Measurements from ENCODE around the gene ZNF862. TPM values are rescaled to one million over a fixed set of nuclear protein-coding genes. Genes with fewer than 3 reads are reported as not detected.

ZNF862 gene
- total and polyA plus RNA-seq, 10 of the 15 experiments (the other 5 are each of a cell fraction or from before 2014, with no cell fraction given): 0.49 to 7.7 (median 3.5) TPM

- no peak overlapping the region for H3K4me3 ChIP-seq
- H3K4me1 ChIP-seq (ENCODE audit: control insufficient read depth, insufficient read depth, low read length): no peaks in the 10 kb centered on the region
- no peak for FAIRE-seq
- DNase-seq (ENCODE audit: low read depth, low spot score): no peak
- H3K9me3 ChIP-seq (replicated peaks; ENCODE audit: control insufficient read depth, insufficient read depth, low read length): no peaks in the 10 kb centered on the region
- no peak overlapping the region for H2AFZ ChIP-seq (ENCODE audit: control insufficient read depth, low read depth, low read length)
- ChIA-PET CTCF (no interaction called here), POLR2A (no interaction called here), SMC1A (ENCODE audit: uncharacterized antibody, unreplicated experiment) (no interaction called here), RAD21 (ENCODE audit: unreplicated experiment) (no interaction called here)
- in situ Hi-C loops (cut with MboI) (no loop called here), intact Hi-C loops (cut with micrococcal nuclease; ENCODE audit: unreplicated experiment) (no loop called here)
- TF ChIP-seq, protein P1, sequence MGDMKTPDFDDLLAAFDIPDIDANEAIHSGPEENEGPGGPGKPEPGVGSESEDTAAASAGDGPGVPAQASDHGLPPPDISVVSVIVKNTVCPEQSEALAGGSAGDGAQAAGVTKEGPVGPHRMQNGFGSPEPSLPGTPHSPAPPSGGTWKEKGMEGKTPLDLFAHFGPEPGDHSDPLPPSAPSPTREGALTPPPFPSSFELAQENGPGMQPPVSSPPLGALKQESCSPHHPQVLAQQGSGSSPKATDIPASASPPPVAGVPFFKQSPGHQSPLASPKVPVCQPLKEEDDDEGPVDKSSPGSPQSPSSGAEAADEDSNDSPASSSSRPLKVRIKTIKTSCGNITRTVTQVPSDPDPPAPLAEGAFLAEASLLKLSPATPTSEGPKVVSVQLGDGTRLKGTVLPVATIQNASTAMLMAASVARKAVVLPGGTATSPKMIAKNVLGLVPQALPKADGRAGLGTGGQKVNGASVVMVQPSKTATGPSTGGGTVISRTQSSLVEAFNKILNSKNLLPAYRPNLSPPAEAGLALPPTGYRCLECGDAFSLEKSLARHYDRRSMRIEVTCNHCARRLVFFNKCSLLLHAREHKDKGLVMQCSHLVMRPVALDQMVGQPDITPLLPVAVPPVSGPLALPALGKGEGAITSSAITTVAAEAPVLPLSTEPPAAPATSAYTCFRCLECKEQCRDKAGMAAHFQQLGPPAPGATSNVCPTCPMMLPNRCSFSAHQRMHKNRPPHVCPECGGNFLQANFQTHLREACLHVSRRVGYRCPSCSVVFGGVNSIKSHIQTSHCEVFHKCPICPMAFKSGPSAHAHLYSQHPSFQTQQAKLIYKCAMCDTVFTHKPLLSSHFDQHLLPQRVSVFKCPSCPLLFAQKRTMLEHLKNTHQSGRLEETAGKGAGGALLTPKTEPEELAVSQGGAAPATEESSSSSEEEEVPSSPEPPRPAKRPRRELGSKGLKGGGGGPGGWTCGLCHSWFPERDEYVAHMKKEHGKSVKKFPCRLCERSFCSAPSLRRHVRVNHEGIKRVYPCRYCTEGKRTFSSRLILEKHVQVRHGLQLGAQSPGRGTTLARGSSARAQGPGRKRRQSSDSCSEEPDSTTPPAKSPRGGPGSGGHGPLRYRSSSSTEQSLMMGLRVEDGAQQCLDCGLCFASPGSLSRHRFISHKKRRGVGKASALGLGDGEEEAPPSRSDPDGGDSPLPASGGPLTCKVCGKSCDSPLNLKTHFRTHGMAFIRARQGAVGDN (IDR thresholded peaks at IDR 0.05): no peak
- TF ChIP-seq RBBP5 (conservative IDR thresholded peaks at IDR 0.05) (no peak), HCFC1 (IDR thresholded peaks at IDR 0.05; ENCODE audit: low read length) (no peak), POU2F2 (IDR thresholded peaks at IDR 0.05; ENCODE audit: borderline replicate concordance, low read depth, low read length) (no peak), SREBF1 (IDR thresholded peaks at IDR 0.05; ENCODE audit: low read length) (no peak), CBX5 (IDR thresholded peaks at IDR 0.05; ENCODE audit: low read depth) (no peak), DPF2 (IDR thresholded peaks at IDR 0.05) (no peak)
- TF ChIP-seq, protein P2, sequence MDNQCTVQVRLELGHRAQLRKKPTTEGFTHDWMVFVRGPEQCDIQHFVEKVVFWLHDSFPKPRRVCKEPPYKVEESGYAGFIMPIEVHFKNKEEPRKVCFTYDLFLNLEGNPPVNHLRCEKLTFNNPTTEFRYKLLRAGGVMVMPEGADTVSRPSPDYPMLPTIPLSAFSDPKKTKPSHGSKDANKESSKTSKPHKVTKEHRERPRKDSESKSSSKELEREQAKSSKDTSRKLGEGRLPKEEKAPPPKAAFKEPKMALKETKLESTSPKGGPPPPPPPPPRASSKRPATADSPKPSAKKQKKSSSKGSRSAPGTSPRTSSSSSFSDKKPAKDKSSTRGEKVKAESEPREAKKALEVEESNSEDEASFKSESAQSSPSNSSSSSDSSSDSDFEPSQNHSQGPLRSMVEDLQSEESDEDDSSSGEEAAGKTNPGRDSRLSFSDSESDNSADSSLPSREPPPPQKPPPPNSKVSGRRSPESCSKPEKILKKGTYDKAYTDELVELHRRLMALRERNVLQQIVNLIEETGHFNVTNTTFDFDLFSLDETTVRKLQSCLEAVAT (IDR thresholded peaks at IDR 0.05): no peak
- H3K27me3 ChIP-seq (replicated peaks in 1 of 2; ENCODE audit: control insufficient read depth in 2 of 2, insufficient read depth in 2 of 2, low read length in 1 of 2): peaks cover 0 to 1% of the 10 kb centered on the region in 2 experiments; a peak in 2 of 4 replicates
- 84% methylated on average over 6 of the region's 15 CpGs for WGBS (ENCODE audit: insufficient coverage, insufficient replicate concordance, low lambda C conversion rate, missing lambda C conversion rate)
- BruUV-seq (replicated peaks): no TSS peak
- no peaks in the 10 kb centered on the region for H4K20me1 ChIP-seq (ENCODE audit: control insufficient read depth, insufficient read depth)
- H3K9ac ChIP-seq (ENCODE audit: control insufficient read depth, insufficient read depth, low read length): no peak overlapping the region
- no peak overlapping the region for H3K4me2 ChIP-seq (ENCODE audit: control insufficient read depth, insufficient read depth)
- H3K27ac ChIP-seq (ENCODE audit: control insufficient read depth, insufficient read depth): no peak overlapping the region
- H3K79me2 ChIP-seq (ENCODE audit: control insufficient read depth, insufficient read depth, low read length): no peaks in the 10 kb centered on the region
- no peaks in the 10 kb centered on the region for H3K36me3 ChIP-seq (ENCODE audit: control insufficient read depth in 2 of 2, insufficient read depth in 2 of 2, low read length in 1 of 2)
- no peak for ATAC-seq
Measured at GRCh38 chr7:149792220-149792595, 46.0 kb upstream of the ZNF862 start.

All from GM12878 (cell line).